D721Med (cell line): Measurements from ENCODE around the gene JPT2.
"Not testable (repeated sequence)": the region's sequence is repeated elsewhere in the genome, so short reads cannot be mapped to it uniquely, and the experiment has no call there.

ENCODE experiments used
- DNase-seq: peaks from one replicate; pipeline ENCODE4 v3.0.0; 2011; ENCODE audit warnings: low spot score; ENCODE audit not compliant: insufficient read length
- FAIRE-seq: peaks from 2 replicates; lab custom pipeline; 2011; peaks lifted over from hg19 to GRCh38; lab: Jason Lieb, UNC
- TF ChIP-seq, protein P1 (sequence below): IDR thresholded peaks from 2 replicates; pipeline ENCODE4 v1.5.1; 2012; ENCODE audit warnings: mild to moderate bottlenecking, control low read depth; ENCODE audit not compliant: insufficient read depth; ENCODE audit errors: missing control alignments

JPT2 gene

DNA sequence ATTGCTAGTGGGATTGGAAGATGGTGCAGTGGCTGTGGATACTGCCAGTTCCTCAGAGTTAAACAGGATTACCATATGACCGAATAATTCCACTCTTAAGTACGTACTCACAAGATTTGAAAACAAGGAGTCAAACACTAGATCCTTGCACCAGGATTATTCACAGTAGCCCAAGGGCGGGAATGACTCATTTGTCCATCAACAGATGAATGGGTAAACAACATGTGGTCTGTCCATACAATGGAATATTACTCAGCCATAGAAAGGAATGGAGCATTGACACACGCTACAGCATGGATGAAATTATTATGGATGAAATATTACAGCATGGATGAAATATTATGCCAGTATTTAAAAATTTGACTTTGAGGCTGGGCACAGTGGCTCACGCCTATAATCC is 18.8 kb downstream of the JPT2 start:
- no peak for DNase-seq
- FAIRE-seq: no peak
- TF ChIP-seq, protein P1, sequence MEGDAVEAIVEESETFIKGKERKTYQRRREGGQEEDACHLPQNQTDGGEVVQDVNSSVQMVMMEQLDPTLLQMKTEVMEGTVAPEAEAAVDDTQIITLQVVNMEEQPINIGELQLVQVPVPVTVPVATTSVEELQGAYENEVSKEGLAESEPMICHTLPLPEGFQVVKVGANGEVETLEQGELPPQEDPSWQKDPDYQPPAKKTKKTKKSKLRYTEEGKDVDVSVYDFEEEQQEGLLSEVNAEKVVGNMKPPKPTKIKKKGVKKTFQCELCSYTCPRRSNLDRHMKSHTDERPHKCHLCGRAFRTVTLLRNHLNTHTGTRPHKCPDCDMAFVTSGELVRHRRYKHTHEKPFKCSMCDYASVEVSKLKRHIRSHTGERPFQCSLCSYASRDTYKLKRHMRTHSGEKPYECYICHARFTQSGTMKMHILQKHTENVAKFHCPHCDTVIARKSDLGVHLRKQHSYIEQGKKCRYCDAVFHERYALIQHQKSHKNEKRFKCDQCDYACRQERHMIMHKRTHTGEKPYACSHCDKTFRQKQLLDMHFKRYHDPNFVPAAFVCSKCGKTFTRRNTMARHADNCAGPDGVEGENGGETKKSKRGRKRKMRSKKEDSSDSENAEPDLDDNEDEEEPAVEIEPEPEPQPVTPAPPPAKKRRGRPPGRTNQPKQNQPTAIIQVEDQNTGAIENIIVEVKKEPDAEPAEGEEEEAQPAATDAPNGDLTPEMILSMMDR: no peak

DNA sequence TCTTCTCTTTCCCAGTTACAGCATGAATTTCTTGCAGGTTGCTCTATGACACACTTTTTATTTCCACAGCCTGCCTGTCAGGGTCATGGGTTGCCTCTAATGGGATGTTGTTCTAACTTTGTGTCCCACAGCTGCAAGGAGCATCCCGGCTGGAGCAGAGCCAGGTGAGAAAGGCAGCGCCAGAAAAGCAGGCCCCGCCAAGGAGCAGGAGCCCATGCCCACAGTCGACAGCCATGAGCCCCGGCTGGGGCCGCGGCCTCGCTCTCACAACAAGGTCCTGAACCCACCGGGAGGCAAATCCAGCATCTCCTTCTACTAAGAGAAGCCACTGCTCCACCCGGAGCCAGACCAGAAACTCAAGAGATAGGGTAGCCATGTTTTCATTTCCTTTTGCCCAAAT is 20.6 kb downstream of the JPT2 start:
- TF ChIP-seq, protein P1: no peak
- FAIRE-seq: no peak
- no peak for DNase-seq

DNA sequence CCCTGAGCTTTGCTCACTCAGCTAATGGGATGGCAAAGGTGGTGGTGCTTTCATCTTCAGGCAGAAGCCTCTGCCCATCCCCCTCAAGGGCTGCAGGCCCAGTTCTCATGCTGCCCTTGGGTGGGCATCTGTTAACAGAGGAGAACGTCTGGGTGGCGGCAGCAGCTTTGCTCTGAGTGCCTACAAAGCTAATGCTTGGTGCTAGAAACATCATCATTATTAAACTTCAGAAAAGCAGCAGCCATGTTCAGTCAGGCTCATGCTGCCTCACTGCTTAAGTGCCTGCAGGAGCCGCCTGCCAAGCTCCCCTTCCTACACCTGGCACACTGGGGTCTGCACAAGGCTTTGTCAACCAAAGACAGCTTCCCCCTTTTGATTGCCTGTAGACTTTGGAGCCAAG is 22.2 kb downstream of the JPT2 start:
- DNase-seq (no peak), FAIRE-seq (no peak)
- TF ChIP-seq, protein P1: no peak

DNA sequence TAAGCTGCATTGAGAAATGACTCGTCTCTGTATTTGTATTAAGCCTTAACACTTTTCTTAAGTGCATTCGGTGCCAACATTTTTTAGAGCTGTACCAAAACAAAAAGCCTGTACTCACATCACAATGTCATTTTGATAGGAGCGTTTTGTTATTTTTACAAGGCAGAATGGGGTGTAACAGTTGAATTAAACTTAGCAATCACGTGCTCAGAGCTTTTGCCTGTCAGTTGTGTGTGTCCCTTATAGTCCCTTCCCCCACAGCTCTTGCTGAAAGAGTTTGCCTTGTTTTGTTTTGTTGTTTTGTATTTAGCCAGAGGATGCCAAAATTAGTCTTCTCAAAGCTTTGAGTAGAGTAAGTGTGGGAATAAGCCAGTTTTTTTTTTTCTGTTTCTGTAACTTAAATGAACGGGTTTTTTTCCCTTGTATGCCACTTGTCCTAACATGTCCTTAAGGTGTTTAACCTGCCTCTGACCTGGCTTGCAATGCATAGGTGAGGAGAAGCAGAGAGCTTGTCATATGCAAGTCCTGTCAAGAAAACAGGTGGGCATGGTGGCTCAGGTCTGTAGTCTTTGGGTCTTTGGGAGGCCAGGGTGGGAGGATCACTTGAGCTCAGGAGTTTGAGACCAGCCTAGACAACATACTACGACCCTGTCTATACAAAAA is 23.3 kb downstream of the JPT2 start:
- TF ChIP-seq, protein P1: no peak
- FAIRE-seq: no peak
- no peak for DNase-seq

DNA sequence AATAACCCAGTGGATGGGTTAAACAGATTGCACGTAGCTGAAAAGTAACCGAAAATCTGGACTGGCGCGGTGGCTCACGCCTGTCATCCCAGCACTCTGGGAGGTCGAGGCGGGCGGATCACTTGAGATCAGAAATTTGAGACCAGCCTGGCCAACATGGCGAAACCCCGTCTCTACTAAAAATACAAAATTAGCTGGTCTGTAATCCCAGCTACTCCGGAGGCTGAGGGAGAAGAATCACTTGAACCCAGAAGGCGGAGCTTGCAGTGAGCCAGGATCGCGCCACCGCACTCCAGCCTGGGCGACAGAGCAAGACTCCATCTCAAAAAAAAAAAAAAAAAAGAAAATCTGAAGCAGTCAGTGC is 27.2 kb downstream of the JPT2 start:
- FAIRE-seq, DNase-seq: not testable (repeated sequence)

DNA sequence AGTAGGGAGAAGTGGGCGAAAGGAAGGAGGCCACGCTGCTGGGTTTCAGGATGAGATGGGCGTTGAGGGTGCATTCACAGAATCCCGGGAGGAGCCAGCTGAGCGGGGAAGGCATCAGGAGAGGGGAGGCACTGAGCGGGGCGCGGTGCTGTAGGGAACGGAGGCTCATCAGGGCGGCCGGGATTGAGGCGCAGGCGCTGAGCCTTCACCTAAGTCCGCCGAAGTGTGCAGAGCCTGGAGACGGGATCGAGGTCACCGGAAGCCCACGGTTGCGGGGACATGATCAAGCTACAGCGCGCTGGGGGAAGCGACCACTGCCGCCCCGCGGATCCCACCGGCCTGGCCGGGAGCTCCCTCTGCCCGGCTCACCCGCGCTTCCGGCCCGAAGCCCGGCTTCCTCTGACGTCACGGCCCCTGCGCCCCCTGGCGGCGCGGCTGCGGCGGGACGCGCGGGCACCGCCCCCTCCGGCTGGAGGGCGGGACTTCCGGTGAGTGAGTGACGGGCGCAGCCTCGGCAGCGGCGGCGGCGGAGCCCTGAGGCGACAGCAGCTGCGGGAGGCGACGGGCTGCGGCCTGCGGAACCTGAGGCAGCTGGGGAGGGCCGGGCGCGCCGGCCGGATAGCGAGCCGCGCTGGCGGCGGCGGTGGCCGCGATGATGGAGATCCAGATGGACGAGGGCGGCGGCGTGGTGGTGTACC is 27.8 kb downstream of the JPT2 start, which contains the start of gene MAPK8IP3:
Gene MAPK8IP3, plus strand, starts transcription at position 508 of the 698 bp plus-strand sequence. Its CDS starts 145 bp downstream, at position 653.
- FAIRE-seq (no peak), DNase-seq (peak; percentile 92)
- TF ChIP-seq, protein P1: peak; percentile 81

DNA sequence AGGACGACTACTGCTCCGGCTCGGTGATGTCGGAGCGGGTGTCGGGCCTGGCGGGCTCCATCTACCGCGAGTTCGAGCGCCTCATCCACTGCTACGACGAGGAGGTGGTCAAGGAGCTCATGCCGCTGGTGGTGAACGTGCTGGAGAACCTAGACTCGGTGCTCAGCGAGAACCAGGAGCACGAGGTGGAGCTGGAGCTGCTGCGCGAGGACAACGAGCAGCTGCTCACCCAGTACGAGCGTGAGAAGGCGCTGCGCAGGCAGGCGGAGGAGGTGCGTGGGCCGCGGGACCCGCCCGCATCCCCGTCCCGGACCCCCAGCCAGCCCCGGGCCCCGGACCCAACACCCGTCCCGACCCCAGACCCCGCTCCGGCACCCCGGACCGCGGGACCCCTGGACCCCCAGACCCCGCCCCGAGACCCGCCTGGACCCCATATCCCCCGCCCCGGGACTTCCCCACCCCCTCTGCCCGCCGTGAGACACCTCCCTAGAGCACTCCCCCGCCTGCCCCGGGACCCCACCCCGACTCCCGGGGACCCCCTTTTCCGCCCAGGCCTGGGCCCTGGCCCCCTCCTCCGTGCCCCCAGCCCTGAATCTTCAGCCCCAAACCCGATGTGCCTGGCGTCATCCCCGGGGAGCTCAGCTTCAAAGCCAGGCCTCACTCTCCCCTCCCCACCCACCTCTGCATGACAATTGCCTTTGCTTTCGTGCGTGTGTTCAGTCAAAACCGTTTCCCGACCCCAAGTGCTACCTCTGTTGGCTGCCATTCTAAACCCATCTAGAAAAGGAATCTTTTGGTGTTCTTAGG is 28.5 kb downstream of the JPT2 start:
- DNase-seq (no peak), FAIRE-seq (no peak)

More for the DNA sequence above, 28.5 kb downstream of the JPT2 start:
- TF ChIP-seq, protein P1: no peak
